Left renal pelvis (tissue), 4 donors: ENCODE results near the gene SCAF8. TPM values are rescaled to one million over a fixed set of nuclear protein-coding genes. Genes with fewer than 3 reads are reported as not detected.
"Not testable (repeated sequence)": the region's sequence is repeated elsewhere in the genome, so short reads cannot be mapped to it uniquely, and the experiment has no call there.

ENCODE experiments used
- DNase-seq, 4 donors: peaks; one replicate each; pipeline ENCODE4 v3.0.0-alpha.2; 2013; ENCODE audit warnings: low read depth in 4 of 4, low spot score in 3 of 4
- polyA plus RNA-seq, 4 donors: library from polyadenylated mRNA; unstranded; fragments of 120-200 nt; gene quantifications; one replicate each; pipeline ENCODE4 v1.2.1, GENCODE V29; 2013; ENCODE audit not compliant: insufficient read length in 4 of 4

The SCAF8 gene
- polyA plus RNA-seq, 4 donors = 53.3 to 66.7 (median 58.8) TPM

GRCh38 chr6:154733626-154734382, 588 bp downstream of the SCAF8 start:
- DNase-seq = peak; percentile 85 to 95 (median 94)

- DNase-seq = no peak
Observed at GRCh38 chr6:154736618-154737259, 3.5 kb downstream of the SCAF8 start.

GRCh38 chr6:154737424-154737823, 4.2 kb downstream of the SCAF8 start:
- DNase-seq = no peak

- no peak for DNase-seq
Observed at GRCh38 chr6:154738551-154738961, 5.3 kb downstream of the SCAF8 start.

GRCh38 chr6:154740658-154741057, 7.4 kb downstream of the SCAF8 start:
- DNase-seq = no peak

GRCh38 chr6:154742891-154743290, 9.7 kb downstream of the SCAF8 start:
- DNase-seq = no peak

- DNase-seq = not testable (repeated sequence)
Observed at GRCh38 chr6:154744029-154744745, 11.0 kb downstream of the SCAF8 start.

GRCh38 chr6:154745243-154745642, 12.0 kb downstream of the SCAF8 start:
- no peak for DNase-seq

GRCh38 chr6:154749341-154749740, 16.1 kb downstream of the SCAF8 start:
- no peak for DNase-seq

- no peak for DNase-seq
Observed at GRCh38 chr6:154751011-154751800, 18.0 kb downstream of the SCAF8 start.

GRCh38 chr6:154752022-154752421, 18.8 kb downstream of the SCAF8 start:
- no peak for DNase-seq

- no peak for DNase-seq
Observed at GRCh38 chr6:154754152-154754551, 20.9 kb downstream of the SCAF8 start.

- no peak for DNase-seq
Observed at GRCh38 chr6:154757352-154758050, 24.3 kb downstream of the SCAF8 start.

- no peak for DNase-seq
Observed at GRCh38 chr6:154758125-154758524, 24.9 kb downstream of the SCAF8 start.

- DNase-seq = no peak
Observed at GRCh38 chr6:154763650-154764049, 30.4 kb downstream of the SCAF8 start.

GRCh38 chr6:154765273-154765672, 32.1 kb downstream of the SCAF8 start:
- no peak for DNase-seq

- DNase-seq = no peak
Observed at GRCh38 chr6:154766288-154766687, 33.1 kb downstream of the SCAF8 start.

- no peak for DNase-seq
Observed at GRCh38 chr6:154767003-154767723, 33.9 kb downstream of the SCAF8 start.

GRCh38 chr6:154768280-154768679, 35.1 kb downstream of the SCAF8 start:
- DNase-seq = no peak
